Panc1 (cell line): Measurements from ENCODE around the gene MSH3.

ENCODE experiments used
- CTCF ChIP-seq: fragments of 450-650 bp; IDR thresholded peaks from 2 replicates; pipeline ENCODE4 v1.5.1; 2017; ENCODE audit warnings: mild to moderate bottlenecking
- REST ChIP-seq, 2 experiments: IDR thresholded peaks; 2 replicates each; pipeline ENCODE4 v1.6.1; 2011 to 2012; ENCODE audit warnings: low read depth in 2 of 2, control low read depth in 1 of 2, low read length in 1 of 2, mild to moderate bottlenecking in 1 of 2, moderate library complexity in 1 of 2; ENCODE audit not compliant: insufficient read depth in 1 of 2

- no peak for TF ChIP-seq REST (IDR thresholded peaks at IDR 0.05; ENCODE audit: insufficient read depth in 1 of 2, low read depth in 2 of 2, low read length in 1 of 2)
- no peak for TF ChIP-seq CTCF
Measured at GRCh38 chr5:80608731-80609130, 45.7 kb upstream of the MSH3 start.
